Activated T-helper 1 cell treated with anti-CD3 and anti-CD28 coated beads, Interleukin-12 subunit alpha, Interleukin-12 subunit beta, Interleukin-2, Interleukin-4 antibody, amounts not matched to agents 30 ng/mL and 10 ng/mL and 1 ng/mL, durations not matched to agents 14 hours and 24 hours and 36 hours (primary cell): Measurements from ENCODE around the gene TEX30. TPM values are rescaled to one million over a fixed set of nuclear protein-coding genes. Genes with fewer than 3 reads are reported as not detected.

ENCODE experiments used
- DNase-seq: peaks from one replicate; pipeline ENCODE4 v3.0.0; 2021; ENCODE audit warnings: low spot score
- H3K27ac Mint-ChIP-seq: one replicate; pipeline ENCODE4 v1.8.0; 2021; ENCODE audit warnings: mild to moderate bottlenecking, mixed read lengths
- H3K27me3 Mint-ChIP-seq: one replicate; pipeline ENCODE4 v1.8.0; 2022; ENCODE audit warnings: mild to moderate bottlenecking, moderate library complexity, mixed read lengths; ENCODE audit not compliant: insufficient read depth
- H3K36me3 Mint-ChIP-seq: one replicate; pipeline ENCODE4 v1.8.0; 2021; ENCODE audit warnings: low read depth, mixed read lengths
- H3K4me1 Mint-ChIP-seq: one replicate; pipeline ENCODE4 v1.8.0; 2021; ENCODE audit warnings: low read depth, mixed read lengths
- H3K4me3 Mint-ChIP-seq: one replicate; pipeline ENCODE4 v1.8.0; 2021; ENCODE audit warnings: mild to moderate bottlenecking, moderate library complexity, mixed read lengths
- H3K9me3 Mint-ChIP-seq: one replicate; pipeline ENCODE4 v1.8.0; 2021; ENCODE audit warnings: mixed read lengths
- intact Hi-C: fragments of 100-400 bp; cut with micrococcal nuclease; formaldehyde crosslinking; loops from one replicate; pipeline ENCODE4 v1.15.1; 2024
- total RNA-seq: library from RNA; stranded (reverse); gene quantifications from 2 replicates; pipeline ENCODE4 v1.2.3, GENCODE V29; 2022

TEX30 gene
- total RNA-seq, 1 donor from 2014 or later, result 60.2 TPM

DNA sequence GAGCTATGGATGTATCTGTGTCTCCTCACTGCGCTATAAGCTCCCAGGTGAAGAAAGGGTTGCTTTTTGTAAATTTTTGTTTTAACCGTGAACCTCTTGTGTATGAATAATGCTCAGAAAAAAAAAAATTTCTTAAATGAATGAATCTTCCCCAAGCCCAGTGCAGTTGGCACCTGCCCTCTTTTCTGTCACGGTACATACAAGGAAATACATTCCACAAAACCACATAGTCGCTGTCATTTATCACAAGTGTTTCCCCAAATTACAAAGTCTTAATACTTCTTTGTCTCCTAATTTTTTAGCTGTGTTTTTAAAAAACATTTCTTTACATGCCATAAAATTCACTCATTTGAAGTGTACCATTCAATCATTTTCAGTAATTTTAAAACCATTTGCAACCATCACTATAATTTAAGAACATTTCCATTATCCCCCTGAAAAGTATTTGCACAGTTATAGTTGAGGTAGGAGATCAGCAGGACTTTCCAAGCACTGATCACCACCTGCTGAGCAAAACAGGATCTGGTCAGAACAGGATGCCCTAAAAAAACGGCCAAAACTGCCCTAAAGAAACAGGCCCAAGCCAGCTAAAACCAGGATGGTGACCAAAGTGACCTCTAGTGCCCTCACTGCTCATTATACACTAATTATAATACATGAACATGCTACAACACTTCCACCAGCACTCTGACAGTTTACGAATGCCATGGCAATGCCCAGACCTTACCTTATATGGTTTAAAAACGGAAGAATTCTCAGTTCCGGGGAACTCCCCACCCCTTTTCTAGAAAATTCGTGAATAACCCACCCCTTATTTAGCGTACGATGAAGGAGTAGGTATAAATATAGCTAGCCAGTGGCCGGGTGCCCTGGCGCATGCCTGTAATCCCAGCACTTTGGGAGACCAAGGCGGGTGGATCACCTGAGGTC, 1.3 kb upstream of the TEX30 start:
- H3K27ac Mint-ChIP-seq, result peak overlapping the region; percentile 95
- no peak for DNase-seq
- peaks cover 74% of the 10 kb centered on the region for H3K4me1 Mint-ChIP-seq
- peak overlapping the region; percentile 95 for H3K4me3 Mint-ChIP-seq
- no peaks in the 10 kb centered on the region for H3K9me3 Mint-ChIP-seq
- H3K27me3 Mint-ChIP-seq, result no peaks in the 10 kb centered on the region
- H3K36me3 Mint-ChIP-seq, result peaks cover 27% of the 10 kb centered on the region
- intact Hi-C loops, result loop anchor here (5.0 to 10.0 kb wide), 2 partner anchors 93 to 1150 kb away; no protein-coding TSS in a partner anchor

DNA sequence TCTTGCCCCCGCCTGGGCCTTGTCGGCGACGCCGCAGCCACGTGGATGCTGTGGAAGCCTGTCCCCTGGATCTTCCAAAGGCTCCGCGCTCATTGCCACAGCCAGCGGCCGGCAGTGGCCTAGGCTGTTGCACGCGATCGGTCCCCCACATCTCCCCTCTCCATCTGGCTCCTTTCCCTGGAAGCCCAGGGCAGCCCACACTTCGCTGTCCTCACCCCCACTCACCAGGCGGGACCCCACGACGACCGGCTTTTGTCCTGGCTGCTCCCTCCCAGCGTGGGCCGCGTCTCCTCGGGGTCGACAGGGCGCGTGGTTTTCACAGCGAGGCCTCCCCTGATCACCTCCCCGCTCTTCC, 605 bp upstream of the TEX30 start:
- Mint-ChIP-seq H3K27me3 (no peaks in the 10 kb centered on the region), H3K4me3 (peak overlapping the region; percentile 95), H3K9me3 (no peaks in the 10 kb centered on the region), H3K36me3 (peaks cover 27% of the 10 kb centered on the region), H3K27ac (peak overlapping the region; percentile 95), H3K4me1 (peaks cover 71% of the 10 kb centered on the region)
- no peak for DNase-seq
- intact Hi-C loops, result loop anchor here (5.0 to 10.0 kb wide), 2 partner anchors 92 to 1149 kb away; no protein-coding TSS in a partner anchor

DNA sequence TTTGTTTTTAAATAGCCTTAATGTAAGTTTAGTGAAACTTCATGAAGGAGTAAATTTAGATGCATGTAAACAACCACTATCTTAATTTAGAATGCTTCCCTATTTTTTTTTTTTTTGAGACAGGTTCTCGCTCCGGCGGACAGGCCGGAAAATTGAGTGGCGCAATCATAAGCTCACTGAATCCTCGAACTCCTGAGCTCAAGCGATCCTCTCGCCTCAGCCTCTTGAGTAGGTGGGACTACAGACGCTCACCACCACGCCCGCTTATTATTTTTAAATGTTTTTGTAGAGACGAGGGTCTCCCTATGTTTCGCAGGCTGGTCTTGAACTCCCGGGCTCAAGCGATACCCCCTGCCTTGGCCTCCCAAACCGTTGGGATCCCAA, 1.6 kb downstream of the TEX30 start:
- DNase-seq, result no peak
- Mint-ChIP-seq H3K36me3 (peaks cover 27% of the 10 kb centered on the region), H3K4me1 (peaks cover 58% of the 10 kb centered on the region), H3K4me3 (peak overlapping the region; percentile 95), H3K27me3 (no peaks in the 10 kb centered on the region), H3K9me3 (no peaks in the 10 kb centered on the region), H3K27ac (peak overlapping the region; percentile 23)
- intact Hi-C loops, result loop anchor here (2.0 to 10.0 kb wide), 4 partner anchors 45 to 1147 kb away; no protein-coding TSS in a partner anchor

DNA sequence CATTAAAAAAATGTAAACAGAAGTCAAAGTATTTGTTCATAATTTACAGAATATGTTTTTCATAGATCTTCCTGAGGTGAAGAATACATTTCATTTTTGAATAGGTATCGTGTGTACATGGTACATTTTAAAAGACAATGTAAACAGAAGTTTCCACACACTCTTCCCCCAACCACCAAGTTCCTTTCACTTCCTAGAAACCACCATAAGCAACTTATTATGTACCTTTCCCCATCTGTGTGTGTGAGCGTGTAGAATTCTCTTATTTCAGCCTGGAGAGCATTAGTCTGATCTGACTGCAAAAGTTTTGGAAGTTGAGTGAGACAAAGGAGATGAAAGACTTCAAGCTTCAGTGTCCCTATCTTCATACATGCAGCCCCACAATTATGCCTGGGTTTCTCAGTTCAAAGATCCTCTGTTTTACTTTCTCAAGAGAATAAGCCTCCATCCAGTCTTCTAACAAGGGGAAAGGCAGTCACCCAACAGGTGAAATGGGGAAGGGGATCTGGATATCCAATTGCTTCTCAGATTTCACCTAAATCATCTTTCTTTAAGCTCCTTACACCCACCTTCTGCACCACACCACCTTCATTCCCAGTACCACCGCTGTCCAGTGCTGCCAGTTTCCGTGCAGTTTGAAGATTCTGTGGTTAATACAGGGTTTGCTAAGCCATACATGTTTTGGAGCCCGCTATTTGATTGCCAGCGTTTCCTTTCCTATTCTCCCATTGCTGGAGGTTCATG, 2.1 kb downstream of the TEX30 start:
- H3K36me3 Mint-ChIP-seq, result peaks cover 33% of the 10 kb centered on the region
- no peak for DNase-seq
- intact Hi-C loops, result loop anchor here (2.0 to 10.0 kb wide), 4 partner anchors 45 to 1147 kb away; no protein-coding TSS in a partner anchor
- H3K4me3 Mint-ChIP-seq, result peak overlapping the region; percentile 95
- H3K4me1 Mint-ChIP-seq, result peaks cover 54% of the 10 kb centered on the region
- peak overlapping the region; percentile 56 for H3K27ac Mint-ChIP-seq
- no peaks in the 10 kb centered on the region for H3K9me3 Mint-ChIP-seq
- no peaks in the 10 kb centered on the region for H3K27me3 Mint-ChIP-seq

DNA sequence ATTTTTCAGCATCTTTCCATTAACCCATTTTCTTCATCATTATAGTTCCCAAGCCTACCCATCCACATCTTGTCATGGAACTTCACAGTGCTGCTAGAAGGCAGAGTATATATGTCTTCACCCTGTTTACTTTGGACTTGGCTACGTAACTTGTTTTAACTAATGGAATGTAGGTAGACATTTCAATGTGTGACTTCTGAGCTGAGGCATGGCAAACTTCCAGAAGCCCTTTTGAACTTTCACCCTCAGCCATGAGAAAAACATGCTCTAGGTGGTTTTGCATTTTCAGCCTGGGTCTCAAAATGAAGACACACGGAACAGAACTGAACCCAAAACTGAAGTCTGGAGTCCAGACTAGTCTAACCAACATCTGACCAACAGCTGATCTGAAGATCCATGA, 3.2 kb downstream of the TEX30 start:
- H3K4me1 Mint-ChIP-seq, result peaks cover 49% of the 10 kb centered on the region
- intact Hi-C loops, result loop anchor here (5.0 to 10.0 kb wide), 2 partner anchors 88 to 1146 kb away; no protein-coding TSS in a partner anchor
- peaks cover 35% of the 10 kb centered on the region for H3K36me3 Mint-ChIP-seq
- H3K9me3 Mint-ChIP-seq, result no peaks in the 10 kb centered on the region
- H3K27ac Mint-ChIP-seq, result no peak overlapping the region
- no peaks in the 10 kb centered on the region for H3K27me3 Mint-ChIP-seq
- peak overlapping the region; percentile 11 for H3K4me3 Mint-ChIP-seq
- no peak for DNase-seq

DNA sequence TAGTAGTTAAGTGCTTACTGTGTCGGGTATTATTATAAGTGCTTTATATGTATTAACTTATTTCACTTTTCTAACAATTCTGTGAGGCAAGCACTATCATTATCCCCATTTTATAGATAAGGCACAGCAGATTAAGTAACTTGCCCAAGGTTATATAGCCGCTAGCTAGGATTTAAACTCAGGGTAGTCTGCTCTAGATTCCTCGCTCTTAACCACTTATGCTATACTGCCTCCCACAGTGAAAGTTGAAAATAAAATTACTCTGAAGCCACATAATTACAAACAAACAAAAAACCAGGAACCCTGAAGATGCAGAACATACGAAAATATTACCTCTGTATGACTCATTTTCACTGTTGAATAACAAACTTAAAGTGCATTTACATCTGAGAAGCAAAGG, 3.9 kb downstream of the TEX30 start:
- Mint-ChIP-seq H3K27ac (no peak overlapping the region), H3K4me1 (peaks cover 45% of the 10 kb centered on the region), H3K36me3 (peaks cover 35% of the 10 kb centered on the region), H3K9me3 (no peaks in the 10 kb centered on the region), H3K4me3 (no peak overlapping the region), H3K27me3 (no peaks in the 10 kb centered on the region)
- intact Hi-C loops, result loop anchor here (5.0 to 10.0 kb wide), 2 partner anchors 87 to 1145 kb away; no protein-coding TSS in a partner anchor
- no peak for DNase-seq

DNA sequence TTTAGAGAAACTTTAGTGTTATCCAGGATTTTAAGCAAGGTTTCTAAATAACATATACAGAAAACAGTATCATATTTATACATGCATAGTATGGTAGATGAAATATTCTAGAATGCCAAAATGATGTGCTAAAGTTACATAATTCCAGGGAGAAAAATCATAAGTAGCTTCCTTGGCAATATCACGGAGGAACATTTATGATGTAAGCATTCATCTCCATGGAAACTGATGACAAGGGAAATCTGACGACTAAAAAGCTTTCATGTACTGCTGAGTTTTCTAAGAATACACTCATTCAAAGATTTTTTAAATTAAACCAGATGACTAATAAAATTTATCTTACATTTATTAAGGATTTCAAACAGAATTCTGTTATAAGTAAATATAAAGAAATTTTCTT, 4.7 kb downstream of the TEX30 start:
- intact Hi-C loops, result no loop called here
- no peak for DNase-seq
- H3K4me3 Mint-ChIP-seq, result no peak overlapping the region
- peaks cover 42% of the 10 kb centered on the region for H3K4me1 Mint-ChIP-seq
- peaks cover 31% of the 10 kb centered on the region for H3K36me3 Mint-ChIP-seq
- no peaks in the 10 kb centered on the region for H3K9me3 Mint-ChIP-seq
- no peak overlapping the region for H3K27ac Mint-ChIP-seq
- H3K27me3 Mint-ChIP-seq, result no peaks in the 10 kb centered on the region

DNA sequence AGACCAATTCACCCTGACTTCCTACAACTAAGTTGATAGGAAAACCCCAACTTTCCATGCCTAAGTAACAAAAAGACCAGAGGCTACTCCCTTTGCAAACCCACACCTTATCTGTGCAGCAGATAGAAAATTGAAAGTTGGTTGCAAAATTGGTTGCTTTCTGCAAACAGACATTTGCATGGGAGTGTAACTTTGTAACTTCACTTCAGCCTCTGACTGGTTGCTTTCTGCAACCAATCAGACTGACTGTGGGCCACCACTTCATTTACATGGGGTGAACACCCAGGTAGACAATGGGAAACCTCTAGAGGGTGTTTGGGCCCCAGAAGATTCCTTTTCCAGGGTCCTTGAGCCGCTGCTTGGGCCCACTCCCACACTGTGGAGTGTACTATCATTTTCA, 9.8 kb downstream of the TEX30 start:
- H3K27me3 Mint-ChIP-seq, result peaks cover 3% of the 10 kb centered on the region
- no peak overlapping the region for H3K27ac Mint-ChIP-seq
- intact Hi-C loops, result no loop called here
- H3K4me3 Mint-ChIP-seq, result no peak overlapping the region
- no peaks in the 10 kb centered on the region for H3K9me3 Mint-ChIP-seq
- H3K36me3 Mint-ChIP-seq, result peaks cover 14% of the 10 kb centered on the region
- peaks cover 5% of the 10 kb centered on the region for H3K4me1 Mint-ChIP-seq
- no peak for DNase-seq

DNA sequence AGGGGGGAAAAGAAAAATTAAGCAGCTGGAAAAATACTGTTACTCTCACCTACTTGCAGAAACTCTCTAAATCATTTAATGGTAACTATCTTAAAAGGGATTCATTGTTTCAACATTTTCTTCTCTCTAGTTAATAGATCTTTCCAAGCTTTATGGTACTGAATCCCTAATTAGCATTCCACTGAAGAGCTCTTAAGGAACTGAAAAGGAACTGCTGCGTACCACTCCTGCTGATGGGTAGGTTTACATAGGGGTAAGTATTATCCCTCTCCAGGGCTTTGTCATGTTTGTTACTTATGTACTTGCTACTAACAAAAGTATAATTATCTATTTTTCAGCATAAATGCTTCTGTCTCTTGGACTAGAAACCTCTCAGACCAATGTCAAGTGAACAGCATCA, 12.5 kb downstream of the TEX30 start:
- Mint-ChIP-seq H3K4me3 (no peak overlapping the region), H3K9me3 (no peaks in the 10 kb centered on the region), H3K27ac (no peak overlapping the region), H3K4me1 (peaks cover 5% of the 10 kb centered on the region), H3K36me3 (peaks cover 6% of the 10 kb centered on the region), H3K27me3 (peaks cover 3% of the 10 kb centered on the region)
- intact Hi-C loops, result no loop called here
- no peak for DNase-seq

DNA sequence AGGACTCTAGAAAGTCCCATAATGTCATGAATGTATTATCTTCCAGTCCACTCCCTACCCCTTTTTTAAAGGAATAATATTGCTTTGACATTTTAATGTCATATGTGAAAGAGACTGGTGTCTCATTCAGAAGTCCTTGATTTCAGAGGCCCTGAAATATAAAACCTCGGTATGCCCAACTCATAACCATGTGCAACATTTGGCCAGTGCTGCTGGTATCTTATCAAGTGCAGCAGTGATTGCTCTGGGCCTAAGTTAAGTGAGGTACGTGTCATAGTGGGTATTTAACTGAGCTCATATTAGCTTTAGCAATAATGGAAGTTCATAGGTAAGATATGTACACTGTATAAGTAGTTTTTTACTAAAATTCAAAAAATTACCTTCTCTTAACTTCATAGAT, 14.7 kb downstream of the TEX30 start:
- H3K4me1 Mint-ChIP-seq, result no peaks in the 10 kb centered on the region
- H3K36me3 Mint-ChIP-seq, result peaks cover 2% of the 10 kb centered on the region
- no peaks in the 10 kb centered on the region for H3K9me3 Mint-ChIP-seq
- H3K27me3 Mint-ChIP-seq, result peaks cover 3% of the 10 kb centered on the region
- intact Hi-C loops, result loop anchor here (10.0 kb wide), 1 partner anchor 46 kb away; no protein-coding TSS in a partner anchor
- H3K4me3 Mint-ChIP-seq, result no peak overlapping the region
- no peak for DNase-seq
- H3K27ac Mint-ChIP-seq, result no peak overlapping the region

DNA sequence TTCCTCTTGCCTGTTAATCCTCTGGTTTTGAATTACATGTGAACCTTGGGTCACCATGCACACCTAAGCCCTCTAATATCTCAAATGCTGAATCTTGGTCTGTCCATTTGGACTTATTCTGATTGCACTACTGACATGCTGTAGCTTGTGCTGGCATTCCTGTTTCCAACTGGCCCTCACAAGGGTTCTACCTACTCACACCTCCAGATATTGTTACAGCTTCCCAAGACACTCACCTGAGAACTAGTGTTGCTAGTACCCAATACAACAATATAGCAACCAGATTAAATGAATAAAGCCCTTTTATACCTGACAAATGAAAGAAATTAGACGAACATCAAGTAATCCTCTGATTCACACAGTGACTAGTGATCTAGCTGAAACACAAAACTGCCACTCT, 16.6 kb downstream of the TEX30 start:
- Mint-ChIP-seq H3K27me3 (peaks cover 3% of the 10 kb centered on the region), H3K27ac (no peak overlapping the region), H3K36me3 (no peaks in the 10 kb centered on the region), H3K9me3 (peaks cover 4% of the 10 kb centered on the region), H3K4me1 (no peaks in the 10 kb centered on the region), H3K4me3 (no peak overlapping the region)
- DNase-seq, result no peak
- intact Hi-C loops, result loop anchor here (10.0 kb wide), 1 partner anchor 48 kb away; no protein-coding TSS in a partner anchor

DNA sequence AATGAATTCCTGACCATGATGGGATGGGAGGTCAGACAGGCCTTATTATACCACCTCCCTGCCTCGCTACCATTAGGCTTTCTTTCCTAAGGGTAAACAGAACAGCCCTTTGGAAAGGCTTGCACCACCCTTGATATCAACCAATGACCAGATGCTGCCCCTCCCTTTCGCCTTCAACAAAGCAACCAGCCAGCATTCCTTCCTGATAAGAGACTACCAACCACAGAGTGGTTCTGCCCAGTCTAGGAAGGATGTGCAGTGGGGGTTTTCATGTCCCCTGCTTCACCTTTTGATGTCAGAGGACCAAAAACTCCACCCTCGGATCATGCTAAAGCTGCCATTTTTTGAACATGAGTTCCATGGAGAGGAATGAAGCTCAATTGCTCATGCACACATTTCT, 21.7 kb downstream of the TEX30 start:
- no peak overlapping the region for H3K4me3 Mint-ChIP-seq
- H3K36me3 Mint-ChIP-seq, result no peaks in the 10 kb centered on the region

DNA sequence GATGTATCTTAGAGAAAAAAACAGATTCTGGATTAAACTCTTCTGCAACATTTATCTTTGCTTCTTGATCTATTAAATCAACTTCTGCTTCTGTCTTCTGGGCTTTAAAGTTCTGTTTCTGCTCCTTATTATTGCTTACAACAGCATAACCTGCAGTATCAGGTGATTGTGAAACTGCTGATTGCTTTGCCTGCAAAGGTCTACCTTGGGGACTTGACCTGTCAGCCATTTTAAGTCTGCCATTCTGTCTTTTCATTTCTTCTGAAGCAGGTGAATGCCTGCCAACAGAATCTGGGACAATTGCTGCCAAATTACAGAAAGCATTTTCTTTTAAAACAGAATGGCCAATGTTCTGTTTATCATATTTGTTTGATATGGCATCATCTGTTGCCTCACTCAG, 31.1 kb downstream of the TEX30 start:
- peaks cover 28% of the 10 kb centered on the region for H3K9me3 Mint-ChIP-seq
- intact Hi-C loops, result no loop called here
- H3K27ac Mint-ChIP-seq, result no peak overlapping the region
- no peak for DNase-seq
- peaks cover 17% of the 10 kb centered on the region for H3K27me3 Mint-ChIP-seq
- H3K4me1 Mint-ChIP-seq, result no peaks in the 10 kb centered on the region
- no peak overlapping the region for H3K4me3 Mint-ChIP-seq
- no peaks in the 10 kb centered on the region for H3K36me3 Mint-ChIP-seq

More for the DNA sequence above, 21.7 kb downstream of the TEX30 start:
- intact Hi-C loops, result loop anchor here (10.0 kb wide), 1 partner anchor 53 kb away; no protein-coding TSS in a partner anchor
- no peaks in the 10 kb centered on the region for H3K4me1 Mint-ChIP-seq
- DNase-seq, result no peak
- H3K27me3 Mint-ChIP-seq, result peaks cover 13% of the 10 kb centered on the region
- peaks cover 8% of the 10 kb centered on the region for H3K9me3 Mint-ChIP-seq
- H3K27ac Mint-ChIP-seq, result no peak overlapping the region
